Astrocyte (in vitro differentiated cells and primary cell): Measurements from ENCODE around the gene TMEM123. TPM values are rescaled to one million over a fixed set of nuclear protein-coding genes. Genes with fewer than 3 reads are reported as not detected.

Experiments used
- DNase-seq: peaks from one replicate; pipeline ENCODE4 v3.0.0-alpha.2; 2010; ENCODE audit warnings: low read depth
- FAIRE-seq: peaks from 2 replicates; lab custom pipeline; 2011; peaks lifted over from hg19 to GRCh38; lab: Jason Lieb, UNC
- H2AFZ ChIP-seq: 2 replicates; pipeline ENCODE4 v1.6.0; 2012; ENCODE audit warnings: low read depth, low read length, inconsistent platforms
- H3K27ac ChIP-seq: 2 replicates; pipeline ENCODE4 v1.5.1; 2011; ENCODE audit warnings: low read depth, low read length, inconsistent platforms
- H3K27me3 ChIP-seq: 2 replicates; pipeline ENCODE4 v1.6.0; 2011; ENCODE audit warnings: low read length, inconsistent platforms; ENCODE audit not compliant: insufficient read depth
- H3K36me3 ChIP-seq: 2 replicates; pipeline ENCODE4 v1.5.1; 2011; ENCODE audit warnings: low read length, inconsistent platforms; ENCODE audit not compliant: insufficient read depth
- H3K4me1 ChIP-seq: 2 replicates; pipeline ENCODE4 v1.5.1; 2011; ENCODE audit warnings: low read length, inconsistent platforms; ENCODE audit not compliant: insufficient read depth
- H3K4me2 ChIP-seq: 2 replicates; pipeline ENCODE4 v1.6.0; 2012; ENCODE audit warnings: low read length, inconsistent platforms
- H3K4me3 ChIP-seq: 2 replicates; pipeline ENCODE4 v1.5.1; 2011; ENCODE audit warnings: low read depth, mild to moderate bottlenecking, low read length, inconsistent platforms; ENCODE audit not compliant: insufficient read depth
- H3K79me2 ChIP-seq: 2 replicates; pipeline ENCODE4 v1.6.0; 2012; ENCODE audit warnings: mild to moderate bottlenecking, low read length, inconsistent platforms; ENCODE audit not compliant: insufficient read depth
- H3K9ac ChIP-seq: 2 replicates; pipeline ENCODE4 v1.6.0; 2012; ENCODE audit warnings: mild to moderate bottlenecking, low read length, inconsistent platforms
- H3K9me3 ChIP-seq: 2 replicates; pipeline ENCODE4 v1.5.1; 2012; ENCODE audit warnings: low read depth, mild to moderate bottlenecking, low read length, inconsistent platforms; ENCODE audit not compliant: insufficient read depth
- H4K20me1 ChIP-seq: 2 replicates; pipeline ENCODE4 v1.6.0; 2012; ENCODE audit warnings: low read length, inconsistent platforms; ENCODE audit not compliant: insufficient read depth
- H3K27ac Mint-ChIP-seq: one replicate; pipeline ENCODE4 v1.8.0; 2021; ENCODE audit warnings: mild to moderate bottlenecking, mixed read lengths; ENCODE audit not compliant: unreplicated experiment
- H3K27me3 Mint-ChIP-seq: one replicate; pipeline ENCODE4 v1.8.0; 2021; ENCODE audit warnings: low read depth, mixed read lengths; ENCODE audit not compliant: unreplicated experiment
- H3K36me3 Mint-ChIP-seq: one replicate; pipeline ENCODE4 v1.8.0; 2021; ENCODE audit warnings: low read depth, mixed read lengths; ENCODE audit not compliant: unreplicated experiment
- H3K4me1 Mint-ChIP-seq: one replicate; pipeline ENCODE4 v1.8.0; 2021; ENCODE audit warnings: low read depth, mixed read lengths; ENCODE audit not compliant: unreplicated experiment
- H3K4me3 Mint-ChIP-seq: one replicate; pipeline ENCODE4 v1.8.0; 2021; ENCODE audit warnings: mild to moderate bottlenecking, moderate library complexity, mixed read lengths; ENCODE audit not compliant: unreplicated experiment
- H3K9me3 Mint-ChIP-seq: one replicate; pipeline ENCODE4 v1.8.0; 2021; ENCODE audit warnings: mild to moderate bottlenecking, mixed read lengths; ENCODE audit not compliant: unreplicated experiment
- CTCF ChIP-seq: IDR thresholded peaks from 2 replicates; pipeline ENCODE4 v1.5.1; 2011; ENCODE audit warnings: low read depth, mild to moderate bottlenecking, inconsistent platforms, low read length, moderate library complexity; ENCODE audit not compliant: insufficient read depth
- EZH2 ChIP-seq: IDR thresholded peaks from 2 replicates; pipeline ENCODE4 v1.6.1; 2012; ENCODE audit warnings: mild to moderate bottlenecking, low read length, inconsistent platforms; ENCODE audit not compliant: insufficient read depth
- total RNA-seq: library from RNA; stranded (reverse); gene quantifications from 2 replicates; pipeline ENCODE4 v1.2.1, GENCODE V29; 2021

Gene TMEM123
- total RNA-seq, 1 donor from 2014 or later = 234 TPM

- no peak overlapping the region for H3K27ac Mint-ChIP-seq
- Histone ChIP-seq H3K4me2 (no peak overlapping the region), H3K79me2 (peaks cover 51% of the 10 kb centered on the region), H3K36me3 (no peaks in the 10 kb centered on the region), H3K27me3 (no peaks in the 10 kb centered on the region), H2AFZ (no peak overlapping the region), H3K4me3 (no peak overlapping the region), H3K9ac (no peak overlapping the region), H3K9me3 (peaks cover 3% of the 10 kb centered on the region), H4K20me1 (peaks cover 30% of the 10 kb centered on the region), H3K4me1 (no peaks in the 10 kb centered on the region), H3K27ac (no peak overlapping the region)
- no peaks in the 10 kb centered on the region for H3K27me3 Mint-ChIP-seq
- H3K9me3 Mint-ChIP-seq = peaks cover 14% of the 10 kb centered on the region
- peaks cover 28% of the 10 kb centered on the region for H3K36me3 Mint-ChIP-seq
- DNase-seq (no peak), FAIRE-seq (peak; percentile 63)
- no peak for TF ChIP-seq EZH2
- TF ChIP-seq CTCF = no peak
- no peak overlapping the region for H3K4me3 Mint-ChIP-seq
- peaks cover 21% of the 10 kb centered on the region for H3K4me1 Mint-ChIP-seq
These were observed 23.3 kb downstream of the TMEM123 start for GRCh38 chr11:102429226-102429625.

- DNase-seq = no peak
- no peak overlapping the region for H3K4me2 ChIP-seq
- H3K4me3 ChIP-seq = no peak overlapping the region
- H3K9ac ChIP-seq = no peak overlapping the region
- Mint-ChIP-seq H3K9me3 (peaks cover 13% of the 10 kb centered on the region), H3K4me3 (no peak overlapping the region), H3K36me3 (peaks cover 27% of the 10 kb centered on the region), H3K27me3 (no peaks in the 10 kb centered on the region), H3K4me1 (peaks cover 21% of the 10 kb centered on the region), H3K27ac (no peak overlapping the region)
- no peak overlapping the region for H2AFZ ChIP-seq
- TF ChIP-seq CTCF = no peak
- TF ChIP-seq EZH2 = no peak
- no peak for FAIRE-seq
- H3K27ac ChIP-seq = no peak overlapping the region
- H3K27me3 ChIP-seq = no peaks in the 10 kb centered on the region
- peaks cover 3% of the 10 kb centered on the region for H3K9me3 ChIP-seq
- peaks cover 30% of the 10 kb centered on the region for H4K20me1 ChIP-seq
- no peaks in the 10 kb centered on the region for H3K36me3 ChIP-seq
- H3K79me2 ChIP-seq = peaks cover 55% of the 10 kb centered on the region
- H3K4me1 ChIP-seq = no peaks in the 10 kb centered on the region
These were observed 23.9 kb downstream of the TMEM123 start for GRCh38 chr11:102428696-102429095.

- H3K4me3 Mint-ChIP-seq = no peak overlapping the region
- DNase-seq (no peak), FAIRE-seq (no peak)
- H4K20me1 ChIP-seq = peaks cover 39% of the 10 kb centered on the region
- no peak overlapping the region for H3K4me2 ChIP-seq
- H3K4me1 ChIP-seq = no peaks in the 10 kb centered on the region
- peaks cover 31% of the 10 kb centered on the region for H3K4me1 Mint-ChIP-seq
- H3K9me3 ChIP-seq = no peaks in the 10 kb centered on the region
- H3K27me3 Mint-ChIP-seq = no peaks in the 10 kb centered on the region
- H3K9ac ChIP-seq = no peak overlapping the region
- H3K36me3 Mint-ChIP-seq = peaks cover 14% of the 10 kb centered on the region
- no peaks in the 10 kb centered on the region for H3K27me3 ChIP-seq
- no peak overlapping the region for H2AFZ ChIP-seq
- H3K27ac Mint-ChIP-seq = no peak overlapping the region
- H3K36me3 ChIP-seq = no peaks in the 10 kb centered on the region
- H3K79me2 ChIP-seq = peaks cover 59% of the 10 kb centered on the region
- H3K9me3 Mint-ChIP-seq = peaks cover 5% of the 10 kb centered on the region
- no peak overlapping the region for H3K4me3 ChIP-seq
- TF ChIP-seq CTCF = no peak
- TF ChIP-seq EZH2 = no peak
- no peak overlapping the region for H3K27ac ChIP-seq
These were observed 25.5 kb downstream of the TMEM123 start for GRCh38 chr11:102427068-102427467.
